Neural crest cell (in vitro differentiated cells): Measurements from ENCODE around the gene CLPTM1L. TPM values are rescaled to one million over a fixed set of nuclear protein-coding genes. Genes with fewer than 3 reads are reported as not detected.
"Not testable (repeated sequence)": the region's sequence is repeated elsewhere in the genome, so short reads cannot be mapped to it uniquely, and the experiment has no call there.

Experiments
- DNase-seq: peaks from one replicate; pipeline ENCODE4 v3.0.0; 2021; ENCODE audit warnings: low read depth, mixed read lengths, low spot score
- H3K27ac Mint-ChIP-seq: one replicate; pipeline ENCODE4 v1.8.0; 2021; ENCODE audit warnings: mild to moderate bottlenecking, mixed read lengths; ENCODE audit not compliant: unreplicated experiment
- H3K27me3 Mint-ChIP-seq: 2 replicates; pipeline ENCODE4 v1.8.0; 2021; ENCODE audit warnings: low read depth, mild to moderate bottlenecking, mixed read lengths
- H3K36me3 Mint-ChIP-seq: 2 replicates; pipeline ENCODE4 v1.8.0; 2021; ENCODE audit warnings: low read depth, mild to moderate bottlenecking, mixed read lengths
- H3K4me1 Mint-ChIP-seq: 2 replicates; pipeline ENCODE4 v1.8.0; 2021; ENCODE audit warnings: mixed read lengths
- H3K4me3 Mint-ChIP-seq: one replicate; pipeline ENCODE4 v1.8.0; 2021; ENCODE audit warnings: mild to moderate bottlenecking, mixed read lengths
- H3K9me3 Mint-ChIP-seq: 2 replicates; pipeline ENCODE4 v1.8.0; 2021; ENCODE audit warnings: mixed read lengths
- total RNA-seq: library from RNA; stranded (reverse); gene quantifications from 2 replicates; pipeline ENCODE4 v1.2.1, GENCODE V29; 2021
- TF ChIP-seq, protein P1 (sequence below): fragments of 200-600 bp; sonication (generic); conservative IDR thresholded peaks from 2 replicates; pipeline ENCODE4 v1.5.0; 2021; ENCODE audit warnings: antibody characterized with exemption, mild to moderate bottlenecking

Gene CLPTM1L
- total RNA-seq, 1 donor from 2014 or later, result 103 TPM

DNA sequence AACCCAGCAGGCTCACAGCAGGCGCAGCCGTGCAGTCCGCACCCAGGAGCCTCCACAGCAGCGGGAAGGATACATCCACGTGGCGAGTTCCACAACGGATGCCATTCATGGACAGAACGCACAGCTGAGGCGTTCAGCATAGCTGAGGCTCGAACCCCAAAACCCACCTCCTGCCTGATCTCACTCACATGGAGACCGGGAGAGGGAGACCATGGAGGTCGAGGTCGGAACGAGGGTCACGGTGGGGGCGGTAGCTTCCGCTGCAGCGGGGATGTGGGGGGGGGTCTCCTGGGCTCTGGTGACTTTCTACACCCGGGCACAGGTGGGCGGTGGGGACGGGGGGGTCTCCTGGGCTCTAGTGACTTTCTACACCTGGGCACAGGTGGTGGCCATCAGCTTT, 67.6 kb downstream of the CLPTM1L start:
- Mint-ChIP-seq H3K36me3 (no peaks in the 10 kb centered on the region), H3K27ac (peak overlapping the region; percentile 27), H3K4me1 (no peaks in the 10 kb centered on the region), H3K27me3 (no peaks in the 10 kb centered on the region), H3K4me3 (no peak overlapping the region), H3K9me3 (no peaks in the 10 kb centered on the region)
- TF ChIP-seq, protein P1, sequence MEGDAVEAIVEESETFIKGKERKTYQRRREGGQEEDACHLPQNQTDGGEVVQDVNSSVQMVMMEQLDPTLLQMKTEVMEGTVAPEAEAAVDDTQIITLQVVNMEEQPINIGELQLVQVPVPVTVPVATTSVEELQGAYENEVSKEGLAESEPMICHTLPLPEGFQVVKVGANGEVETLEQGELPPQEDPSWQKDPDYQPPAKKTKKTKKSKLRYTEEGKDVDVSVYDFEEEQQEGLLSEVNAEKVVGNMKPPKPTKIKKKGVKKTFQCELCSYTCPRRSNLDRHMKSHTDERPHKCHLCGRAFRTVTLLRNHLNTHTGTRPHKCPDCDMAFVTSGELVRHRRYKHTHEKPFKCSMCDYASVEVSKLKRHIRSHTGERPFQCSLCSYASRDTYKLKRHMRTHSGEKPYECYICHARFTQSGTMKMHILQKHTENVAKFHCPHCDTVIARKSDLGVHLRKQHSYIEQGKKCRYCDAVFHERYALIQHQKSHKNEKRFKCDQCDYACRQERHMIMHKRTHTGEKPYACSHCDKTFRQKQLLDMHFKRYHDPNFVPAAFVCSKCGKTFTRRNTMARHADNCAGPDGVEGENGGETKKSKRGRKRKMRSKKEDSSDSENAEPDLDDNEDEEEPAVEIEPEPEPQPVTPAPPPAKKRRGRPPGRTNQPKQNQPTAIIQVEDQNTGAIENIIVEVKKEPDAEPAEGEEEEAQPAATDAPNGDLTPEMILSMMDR, result no peak
- DNase-seq, result no peak

DNA sequence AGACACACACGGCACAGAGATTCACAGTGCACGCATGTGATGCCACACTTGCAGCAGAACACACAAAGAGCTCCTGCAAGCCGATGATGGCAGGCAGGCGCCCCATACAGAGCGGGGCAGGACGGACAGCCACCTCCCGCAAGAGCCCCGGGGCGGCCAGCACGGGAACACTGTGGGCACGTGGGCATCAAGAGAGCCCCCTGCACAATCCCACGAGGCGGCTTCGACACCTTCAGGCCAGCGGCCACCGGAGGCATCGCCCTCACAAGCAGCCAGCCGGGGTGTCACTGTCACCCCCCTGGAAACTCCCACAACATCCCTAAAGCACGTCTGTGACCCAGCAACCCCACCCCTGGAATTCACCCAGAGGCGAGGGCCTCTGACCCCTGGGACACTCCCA, 68.0 kb downstream of the CLPTM1L start:
- peak overlapping the region; percentile 27 for H3K27ac Mint-ChIP-seq
- no peaks in the 10 kb centered on the region for H3K36me3 Mint-ChIP-seq
- H3K27me3 Mint-ChIP-seq, result no peaks in the 10 kb centered on the region
- no peak overlapping the region for H3K4me3 Mint-ChIP-seq
- no peak for DNase-seq
- no peaks in the 10 kb centered on the region for H3K9me3 Mint-ChIP-seq
- TF ChIP-seq, protein P1, result no peak
- no peaks in the 10 kb centered on the region for H3K4me1 Mint-ChIP-seq

- not testable (repeated sequence) for H3K4me1 Mint-ChIP-seq, H3K9me3 Mint-ChIP-seq, DNase-seq, H3K4me3 Mint-ChIP-seq, H3K27me3 Mint-ChIP-seq, H3K36me3 Mint-ChIP-seq, H3K27ac Mint-ChIP-seq
Measured at GRCh38 chr5:1275397-1276391, 69.2 kb downstream of the CLPTM1L start.

- no peaks in the 10 kb centered on the region for H3K9me3 Mint-ChIP-seq
- no peaks in the 10 kb centered on the region for H3K36me3 Mint-ChIP-seq
- no peaks in the 10 kb centered on the region for H3K27me3 Mint-ChIP-seq
- no peak overlapping the region for H3K4me3 Mint-ChIP-seq
- no peak for DNase-seq
- H3K27ac Mint-ChIP-seq, result no peak overlapping the region
- no peaks in the 10 kb centered on the region for H3K4me1 Mint-ChIP-seq
- TF ChIP-seq, protein P1, result no peak
Measured at GRCh38 chr5:1274471-1274870, 70.4 kb downstream of the CLPTM1L start.

GRCh38 chr5:1273745-1274144, 71.2 kb downstream of the CLPTM1L start:
- no peaks in the 10 kb centered on the region for H3K9me3 Mint-ChIP-seq
- TF ChIP-seq, protein P1, result no peak
- H3K36me3 Mint-ChIP-seq, result no peaks in the 10 kb centered on the region
- no peak overlapping the region for H3K4me3 Mint-ChIP-seq
- no peaks in the 10 kb centered on the region for H3K4me1 Mint-ChIP-seq
- no peaks in the 10 kb centered on the region for H3K27me3 Mint-ChIP-seq
- DNase-seq, result no peak
- no peak overlapping the region for H3K27ac Mint-ChIP-seq

DNA sequence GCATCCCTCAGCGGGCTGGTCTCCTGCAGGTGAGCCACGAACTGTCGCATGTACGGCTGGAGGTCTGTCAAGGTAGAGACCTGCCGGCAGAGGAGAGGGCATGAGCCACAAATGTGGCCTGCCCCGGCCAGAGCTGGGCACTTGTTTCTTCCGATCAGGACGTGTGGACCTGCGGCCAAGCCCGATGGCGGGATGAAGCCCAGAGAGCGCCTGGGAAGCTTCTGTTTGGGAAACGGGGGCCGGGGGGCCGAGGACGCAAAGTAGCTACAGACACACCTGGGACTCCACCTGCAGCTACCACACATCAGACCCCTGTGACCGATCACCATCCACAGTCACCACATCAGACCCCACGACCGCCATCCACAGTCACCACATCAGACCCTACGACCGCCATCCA, 72.7 kb downstream of the CLPTM1L start:
- Mint-ChIP-seq H3K9me3 (no peaks in the 10 kb centered on the region), H3K4me3 (no peak overlapping the region), H3K4me1 (no peaks in the 10 kb centered on the region), H3K27me3 (no peaks in the 10 kb centered on the region), H3K27ac (no peak overlapping the region), H3K36me3 (no peaks in the 10 kb centered on the region)
- no peak for DNase-seq
- TF ChIP-seq, protein P1, result no peak
